Thyroid gland (tissue), 4 donors: ENCODE results near the gene DYNC1H1.

Experiments used
- POLR2A ChIP-seq, 2 donors: fragments of 450-650 bp; IDR thresholded peaks; one replicate each; pipeline ENCODE4 v1.6.1; 2017; ENCODE audit warnings: antibody characterized with exemption in 2 of 2, mild to moderate bottlenecking in 2 of 2, moderate library complexity in 1 of 2
- TF ChIP-seq, protein P1 (sequence below), 6 experiments: fragments of 200-600 bp in 3 of 6; fragments of 450-650 bp in 3 of 6; sonication (generic) in 3 of 6; IDR thresholded peaks; one replicate each; pipeline ENCODE4 v1.5.1; 2016 to 2019; ENCODE audit warnings: antibody characterized with exemption in 6 of 6, mild to moderate bottlenecking in 2 of 6, inconsistent platforms in 1 of 6, moderate library complexity in 1 of 6

DNA sequence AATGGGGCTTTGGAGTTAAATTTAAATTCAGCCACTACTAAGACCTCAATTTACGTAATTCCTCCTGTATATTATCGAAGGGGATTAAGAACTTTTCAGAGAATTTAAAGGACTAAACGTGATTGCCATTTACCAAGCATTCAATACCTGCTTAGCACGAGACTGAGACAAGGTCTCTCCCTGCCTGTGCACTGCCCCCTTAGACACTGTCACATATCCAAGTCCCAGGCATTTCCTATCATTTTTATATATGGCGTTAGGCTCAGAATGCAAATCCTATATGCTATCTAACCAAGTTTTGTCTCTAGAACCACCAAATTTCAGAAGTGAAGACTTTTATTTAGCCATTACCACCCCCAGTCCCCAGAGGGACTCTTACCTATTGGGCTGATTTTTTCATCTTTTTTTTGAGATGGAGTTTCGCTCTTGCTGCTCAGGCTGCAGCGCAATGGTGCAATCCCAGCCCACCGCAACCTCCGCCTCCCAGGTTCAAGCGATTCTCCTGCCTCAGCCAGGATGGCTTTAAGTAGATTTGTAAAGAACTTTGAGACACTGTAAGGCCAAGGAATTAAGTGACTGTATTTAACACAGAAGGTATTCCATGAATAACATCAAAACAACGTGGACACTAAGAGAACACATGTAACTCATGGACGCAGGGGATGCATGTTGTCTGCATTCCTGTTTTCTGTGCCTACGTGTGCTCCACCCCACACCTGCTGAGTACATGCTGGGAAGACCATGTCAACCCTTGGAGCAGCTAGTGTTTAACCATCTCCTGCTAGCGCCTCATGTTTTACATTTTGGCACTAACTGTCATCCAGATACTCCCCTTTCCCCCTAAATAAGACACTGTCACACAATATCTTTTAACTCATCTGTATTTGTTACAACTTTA, 116.1 kb downstream of the DYNC1H1 start:
- TF ChIP-seq, protein P1, sequence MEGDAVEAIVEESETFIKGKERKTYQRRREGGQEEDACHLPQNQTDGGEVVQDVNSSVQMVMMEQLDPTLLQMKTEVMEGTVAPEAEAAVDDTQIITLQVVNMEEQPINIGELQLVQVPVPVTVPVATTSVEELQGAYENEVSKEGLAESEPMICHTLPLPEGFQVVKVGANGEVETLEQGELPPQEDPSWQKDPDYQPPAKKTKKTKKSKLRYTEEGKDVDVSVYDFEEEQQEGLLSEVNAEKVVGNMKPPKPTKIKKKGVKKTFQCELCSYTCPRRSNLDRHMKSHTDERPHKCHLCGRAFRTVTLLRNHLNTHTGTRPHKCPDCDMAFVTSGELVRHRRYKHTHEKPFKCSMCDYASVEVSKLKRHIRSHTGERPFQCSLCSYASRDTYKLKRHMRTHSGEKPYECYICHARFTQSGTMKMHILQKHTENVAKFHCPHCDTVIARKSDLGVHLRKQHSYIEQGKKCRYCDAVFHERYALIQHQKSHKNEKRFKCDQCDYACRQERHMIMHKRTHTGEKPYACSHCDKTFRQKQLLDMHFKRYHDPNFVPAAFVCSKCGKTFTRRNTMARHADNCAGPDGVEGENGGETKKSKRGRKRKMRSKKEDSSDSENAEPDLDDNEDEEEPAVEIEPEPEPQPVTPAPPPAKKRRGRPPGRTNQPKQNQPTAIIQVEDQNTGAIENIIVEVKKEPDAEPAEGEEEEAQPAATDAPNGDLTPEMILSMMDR (IDR thresholded peaks at IDR 0.05): no peak
- TF ChIP-seq POLR2A (IDR thresholded peaks at IDR 0.05): no peak
